Renal pelvis (tissue), 12 donors: ENCODE data around the gene DENND5B. TPM values are rescaled to one million over a fixed set of nuclear protein-coding genes. Genes with fewer than 3 reads are reported as not detected.
A peak's percentile ranks its signal among the peaks of the same experiment; 100 is the strongest.
"Not testable (repeated sequence)": the region's sequence is repeated elsewhere in the genome, so short reads cannot be mapped to it uniquely, and the experiment has no call there.

Source experiments
- DNase-seq: peaks from one replicate; pipeline ENCODE4 v3.0.0-alpha.2; 2013
- long read RNA-seq, 16 experiments: transcript quantifications; one replicate each; lab custom pipeline, GENCODE V29; 2026
- polyA plus RNA-seq, 3 donors: library from polyadenylated mRNA; unstranded; fragments of 120-200 nt; gene quantifications; one replicate each; pipeline ENCODE4 v1.2.1, GENCODE V29; 2013; ENCODE audit not compliant: insufficient read length in 3 of 3

The DENND5B gene
- 10 to 100 TPM; 21.5 to 29.6 (median 24.4) TPM for polyA plus RNA-seq
- long read RNA-seq, donor 1, full-length matches to known transcripts: 1 of 1 reads
- long read RNA-seq, donor 1, partial matches to known transcripts: 0 of 1 reads
- long read RNA-seq, donor 1, other reads (novel, unspliced or antisense): 0 of 1 reads
- long read RNA-seq, donor 2: 0 reads
- long read RNA-seq, donor 3: 0 reads
- long read RNA-seq, donor 4: 0 reads
- long read RNA-seq, donor 5, partial matches to known transcripts: 0 of 1 reads
- long read RNA-seq, donor 5, other reads (novel, unspliced or antisense): 0 of 1 reads
- long read RNA-seq, donor 6: 0 reads
- long read RNA-seq, donor 7: 0 reads
- long read RNA-seq, donor 8: 0 reads
- long read RNA-seq, donor 9, full-length matches to known transcripts: 1 of 1 reads
- long read RNA-seq, donor 9, partial matches to known transcripts: 0 of 1 reads
- long read RNA-seq, donor 9, other reads (novel, unspliced or antisense): 0 of 1 reads
- long read RNA-seq, donor 10: 0 reads
- long read RNA-seq, donor 11, full-length matches to known transcripts: 1 of 1 reads
- long read RNA-seq, donor 11, partial matches to known transcripts: 0 of 1 reads
- long read RNA-seq, donor 11, other reads (novel, unspliced or antisense): 0 of 1 reads
- long read RNA-seq, donor 12: 0 reads
- long read RNA-seq, donor 13, partial matches to known transcripts: 0 of 1 reads
- long read RNA-seq, donor 13, other reads (novel, unspliced or antisense): 0 of 1 reads
- long read RNA-seq, donor 14: 0 reads
- long read RNA-seq, donor 15: 0 reads
- long read RNA-seq, donor 16: 0 reads

DNA sequence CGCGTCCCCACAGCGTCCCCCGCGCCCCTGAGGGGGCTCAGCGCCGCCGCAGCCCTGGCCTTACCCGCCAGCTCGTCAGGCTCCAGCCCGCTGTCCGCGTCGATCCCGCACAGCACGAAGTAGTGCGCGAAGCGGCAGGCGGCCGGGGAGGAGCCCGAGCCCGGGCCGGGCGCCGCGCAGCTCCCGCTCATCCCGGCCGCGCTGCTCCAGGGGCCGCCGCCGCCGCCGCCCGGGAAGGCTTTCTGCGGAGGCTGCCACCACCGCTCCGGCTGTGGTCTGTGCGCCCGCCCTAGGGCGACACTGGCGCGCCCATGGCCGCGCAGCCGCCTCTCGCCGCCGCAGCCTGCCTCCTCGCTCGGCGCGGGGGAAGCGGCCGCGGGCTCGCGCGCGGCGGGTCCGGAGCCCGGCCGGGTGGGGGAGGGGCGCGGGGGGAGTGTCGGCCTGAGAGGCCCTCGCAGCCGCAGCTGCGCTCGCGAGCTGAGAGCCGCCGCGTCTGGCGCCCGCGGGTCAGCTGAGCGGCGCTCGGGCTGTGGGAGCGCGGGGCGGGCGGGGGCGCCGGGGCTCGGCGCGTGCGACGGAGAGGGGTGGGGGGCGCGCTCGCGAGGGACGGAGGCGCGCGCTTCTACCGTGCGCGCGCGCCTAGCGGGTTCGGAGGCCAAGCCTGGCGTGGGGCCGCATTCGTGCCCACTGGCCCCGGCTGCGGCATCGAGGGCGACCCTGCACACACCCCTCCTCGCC lies at the start of gene DENND5B:
Gene DENND5B (minus strand): TSS at position 495 of the 738 bp plus-strand sequence. CDS start 304 bp downstream, at position 191.
- peak; percentile 86 for DNase-seq

DNA sequence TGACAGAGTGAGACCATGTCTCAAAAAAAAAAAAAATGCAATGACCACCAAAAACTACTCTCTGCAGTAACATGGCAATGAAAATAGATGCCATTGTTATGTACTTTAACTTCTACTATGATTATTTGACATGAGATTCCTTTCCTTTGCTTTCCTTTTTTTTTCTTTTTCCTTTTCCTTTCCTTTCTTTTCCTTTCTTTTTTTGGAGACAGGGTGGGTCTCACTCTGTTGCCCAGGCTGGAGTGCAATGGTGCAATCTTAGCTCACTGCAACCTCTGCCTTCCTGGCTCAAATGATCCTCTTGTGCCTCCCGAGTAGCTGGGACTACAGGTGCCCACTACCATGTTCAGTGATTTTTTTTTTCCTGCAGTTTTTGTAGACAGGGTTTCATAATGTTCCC lies 43.7 kb upstream of the DENND5B start:
- no peak for DNase-seq

DNA sequence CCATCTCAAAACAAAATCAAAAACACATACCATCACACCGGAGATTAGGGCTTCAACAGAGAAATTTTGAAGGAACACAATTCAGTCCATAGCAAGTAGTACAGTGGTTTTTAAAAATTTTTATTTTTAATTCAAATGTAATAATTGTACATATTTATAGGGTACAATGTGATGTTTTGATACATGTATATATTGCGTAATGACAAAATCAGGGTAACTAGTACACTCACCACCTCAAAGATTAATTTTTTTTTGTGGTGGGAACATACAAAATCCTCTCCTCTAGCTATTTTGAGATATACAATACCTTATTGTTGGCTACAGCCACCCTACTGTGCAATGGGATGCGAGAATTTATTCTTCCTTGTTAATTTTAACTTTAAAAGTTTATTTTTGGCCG lies 42.5 kb upstream of the DENND5B start:
- no peak for DNase-seq

DNA sequence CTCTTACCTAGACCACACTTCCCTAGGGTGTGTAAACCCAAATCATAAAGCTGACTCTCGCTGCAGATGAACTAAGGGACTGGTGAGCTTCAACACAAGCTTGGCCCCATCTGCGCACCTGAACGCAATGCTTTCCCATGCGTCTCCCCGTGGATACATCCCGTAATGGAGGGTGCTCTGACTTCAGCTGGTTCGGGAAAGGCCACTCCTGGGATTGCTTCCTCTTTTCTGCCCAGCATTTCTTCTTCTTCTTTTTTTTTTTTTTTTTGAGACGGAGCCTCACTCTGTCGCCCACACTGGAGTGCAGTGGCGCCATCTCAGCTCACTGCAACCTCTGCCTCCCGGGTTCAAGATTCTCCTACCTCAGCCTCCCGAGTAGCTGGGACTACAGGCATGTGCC lies 40.9 kb upstream of the DENND5B start:
- DNase-seq: no peak

DNA sequence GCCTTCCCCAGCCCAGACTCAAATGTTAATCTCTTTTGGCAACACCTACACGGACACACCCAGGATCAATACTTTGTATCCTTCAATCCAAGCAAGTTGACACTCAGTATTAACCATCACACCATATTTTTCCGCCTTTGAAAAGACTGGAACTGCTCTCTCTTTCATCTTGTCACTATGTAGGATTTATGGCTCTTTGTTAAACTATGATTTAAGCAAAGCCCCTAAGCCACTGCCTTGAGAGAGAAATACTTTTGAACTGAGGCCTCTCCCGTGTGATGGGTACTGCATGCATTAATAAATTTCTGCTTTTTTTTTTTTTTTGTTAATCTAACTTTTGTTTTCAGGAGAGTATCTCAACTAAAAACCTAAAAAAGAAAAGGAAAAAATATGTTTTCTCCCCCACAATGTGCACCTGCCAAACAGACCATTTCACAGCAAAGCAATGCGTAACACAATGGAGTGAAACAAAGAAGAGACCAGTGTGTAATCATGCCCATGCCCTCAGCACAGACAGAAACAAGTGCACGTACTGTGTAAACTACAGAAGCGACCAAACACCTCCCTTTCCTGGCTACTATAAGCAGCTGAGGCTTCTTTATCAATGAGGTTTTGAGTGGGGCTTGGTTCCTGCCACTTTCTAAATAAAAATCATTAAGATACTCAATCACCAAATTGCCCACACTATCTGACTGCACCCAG lies 40.2 kb upstream of the DENND5B start:
- no peak for DNase-seq

DNA sequence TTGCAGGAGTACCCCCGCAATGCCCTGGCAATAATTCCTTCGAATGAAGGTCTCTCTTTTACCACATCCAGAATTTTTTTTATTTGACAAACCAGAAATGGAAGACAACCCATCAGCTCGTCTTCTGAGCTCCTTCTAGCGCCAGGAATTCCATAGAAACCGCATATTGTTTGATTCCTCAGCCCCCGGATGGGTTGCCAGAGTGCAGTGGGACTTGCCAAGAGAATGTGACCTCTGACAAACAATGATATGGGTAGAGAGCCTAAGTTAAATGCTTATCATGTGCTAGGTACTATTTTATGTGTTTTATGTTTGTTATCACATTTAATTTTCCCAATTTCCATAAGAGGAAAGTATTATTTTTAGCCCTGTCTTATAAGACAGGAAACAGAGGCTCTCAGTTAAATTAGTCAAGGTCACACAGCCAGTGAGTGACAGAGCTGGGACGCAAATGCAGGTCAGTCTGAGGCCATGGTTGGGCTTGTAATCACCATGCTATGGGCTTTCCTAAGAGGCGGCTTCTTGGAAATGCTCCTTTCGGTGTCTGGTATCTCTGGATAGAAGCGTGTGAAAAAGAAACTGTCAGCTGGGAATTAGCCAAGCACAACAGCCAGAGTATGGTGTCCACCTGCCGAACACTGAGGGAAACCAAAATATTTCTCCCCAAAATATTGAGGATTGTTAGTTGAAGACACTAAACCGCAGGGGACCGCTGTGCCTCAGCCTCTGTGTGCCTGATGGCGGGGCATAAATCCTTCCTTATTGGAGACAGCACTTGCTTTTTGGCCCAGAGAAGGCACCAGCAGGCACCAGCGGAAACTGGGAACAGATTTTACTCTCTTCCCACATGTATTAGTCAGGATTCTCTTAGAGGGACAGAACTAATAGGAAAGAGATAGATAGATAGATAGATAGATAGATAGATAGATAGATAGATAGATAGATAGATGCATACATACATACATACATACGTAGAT lies 39.1 kb upstream of the DENND5B start:
- DNase-seq: peak; percentile 87

DNA sequence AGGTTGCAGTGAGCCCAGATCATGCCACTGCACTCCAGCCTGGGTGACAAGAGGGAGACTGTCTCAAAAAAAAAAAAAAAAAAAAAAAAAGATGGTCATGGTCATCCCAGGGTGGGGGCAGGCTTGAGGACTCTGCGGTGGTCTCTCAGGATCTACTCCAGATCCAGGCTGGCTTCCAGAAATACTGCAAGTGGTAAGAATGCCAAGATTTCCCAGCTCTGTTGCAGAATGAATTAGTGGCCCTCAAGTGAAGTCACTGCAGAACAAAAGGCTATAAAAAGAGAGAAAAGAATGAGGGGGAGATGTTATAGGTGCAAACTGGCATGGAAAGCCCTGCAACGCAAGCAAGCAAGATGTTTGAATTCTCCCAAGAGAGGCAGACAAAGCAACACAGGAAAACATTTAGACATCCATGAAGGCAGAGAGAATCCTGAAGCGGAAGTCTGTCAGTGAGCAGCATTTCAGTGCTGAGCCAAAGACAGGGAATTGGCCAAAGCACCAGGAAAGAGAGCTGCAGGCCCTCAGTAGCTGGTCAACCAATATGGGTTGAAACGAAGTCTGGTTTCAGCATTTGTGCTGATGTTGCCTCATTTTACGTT lies 36.6 kb upstream of the DENND5B start:
- DNase-seq: no peak

DNA sequence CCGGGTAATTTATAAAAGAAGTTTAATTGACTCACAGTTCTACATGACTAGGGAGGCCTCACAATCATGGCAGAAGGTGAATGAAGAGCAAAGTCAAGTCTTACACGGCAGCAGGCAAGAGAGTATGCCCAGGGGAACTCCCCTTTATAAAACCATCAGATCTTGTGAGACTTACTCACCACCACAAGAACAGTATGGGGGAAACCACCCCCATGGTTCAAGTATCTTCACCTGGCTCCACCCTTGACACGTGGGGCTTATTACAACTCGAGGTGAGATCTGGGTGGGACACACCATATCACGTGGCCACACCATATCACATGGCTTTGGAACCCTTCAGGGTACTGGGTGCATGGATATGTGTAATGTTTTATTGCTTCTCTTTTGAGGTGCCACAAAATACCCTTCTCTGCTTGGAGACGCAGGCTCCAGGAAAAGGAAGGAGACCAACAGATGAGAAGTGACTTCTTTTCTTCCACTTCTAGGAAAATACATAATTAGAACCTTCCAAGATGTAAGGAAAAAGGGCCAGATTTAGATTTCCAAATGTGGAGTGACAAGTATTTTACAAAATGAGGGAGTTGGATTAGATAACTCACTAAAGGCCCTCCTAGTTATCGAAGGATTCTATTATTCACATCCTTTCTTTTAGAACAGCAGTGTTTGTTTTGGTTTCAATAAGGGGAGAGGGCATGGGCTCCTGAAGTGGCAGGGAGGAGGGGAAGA lies 35.5 kb upstream of the DENND5B start:
- no peak for DNase-seq

DNA sequence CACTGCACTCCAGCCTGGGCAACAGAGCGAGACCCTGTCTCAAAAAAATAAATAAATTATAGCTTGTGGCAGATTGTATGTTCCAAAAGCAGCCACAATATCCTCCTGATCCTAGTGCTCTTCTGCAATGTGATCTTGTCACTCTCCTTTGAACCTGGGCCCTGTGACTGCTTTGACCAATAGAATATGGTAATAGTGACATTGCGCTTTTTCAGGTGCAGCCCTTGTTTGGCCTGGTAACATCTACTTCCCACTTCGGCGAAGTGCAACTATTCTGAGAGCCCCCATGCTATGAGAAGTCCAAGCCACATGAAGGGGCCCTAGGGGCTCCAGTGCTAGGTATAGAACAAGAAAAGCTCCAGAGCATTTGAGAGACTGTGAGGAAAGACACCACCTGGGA lies 31.1 kb upstream of the DENND5B start:
- no peak for DNase-seq

DNA sequence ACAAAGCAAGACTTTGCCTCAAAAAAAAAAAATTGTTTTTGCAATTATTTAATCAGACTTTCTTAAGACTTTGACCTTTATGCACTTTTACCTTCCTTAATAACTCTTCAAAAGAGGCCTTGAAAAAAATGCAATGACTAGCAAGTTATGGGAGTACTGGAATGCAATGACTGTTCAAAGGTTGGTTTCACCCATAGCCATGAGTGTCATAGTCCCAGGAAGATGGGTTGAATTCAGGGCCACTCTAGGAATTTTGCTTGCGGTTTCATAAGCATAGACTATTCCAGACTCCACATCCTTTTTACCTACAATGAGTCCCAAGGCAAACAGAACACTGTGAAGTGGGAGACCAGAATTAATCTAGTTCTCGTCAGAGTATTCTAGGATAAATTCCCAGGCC lies 29.4 kb upstream of the DENND5B start:
- DNase-seq: no peak

DNA sequence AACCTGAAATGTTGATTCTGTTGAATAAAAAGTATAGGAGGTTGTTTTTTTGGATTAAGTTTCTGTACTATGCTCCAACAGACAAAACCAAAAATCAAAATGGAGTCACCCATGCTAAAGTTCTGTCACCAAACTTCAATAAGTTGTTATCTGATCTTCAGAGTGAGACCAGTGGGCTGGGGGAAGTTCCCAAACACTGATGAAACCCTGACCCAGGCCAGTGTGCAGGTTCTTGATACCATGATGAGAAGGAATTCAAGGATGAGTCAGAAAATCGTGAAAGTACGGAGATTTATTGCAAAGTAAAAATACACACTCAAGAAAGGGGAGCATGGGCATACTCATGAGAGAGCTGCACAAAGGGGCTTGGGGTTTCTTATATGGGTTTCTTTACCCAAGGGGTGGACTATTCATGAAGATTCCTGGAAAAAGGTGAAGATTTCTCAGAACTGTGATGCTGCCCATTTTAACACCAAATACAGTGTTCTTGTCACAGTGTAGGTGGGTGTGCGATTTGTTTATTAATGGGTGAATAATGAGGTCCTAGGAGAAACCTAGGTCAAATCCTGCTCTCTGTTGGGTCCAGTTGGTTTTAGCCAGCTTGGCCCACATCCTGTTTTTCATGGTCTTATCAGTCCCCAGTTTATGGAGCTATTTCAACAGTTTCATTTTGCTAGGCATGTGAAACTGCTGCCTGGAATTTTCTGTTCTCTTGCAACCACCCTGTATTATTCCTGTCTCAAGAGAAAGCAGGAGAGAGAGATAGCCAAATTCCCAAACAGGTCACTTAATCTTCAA lies 27.5 kb upstream of the DENND5B start:
- no peak for DNase-seq

DNA sequence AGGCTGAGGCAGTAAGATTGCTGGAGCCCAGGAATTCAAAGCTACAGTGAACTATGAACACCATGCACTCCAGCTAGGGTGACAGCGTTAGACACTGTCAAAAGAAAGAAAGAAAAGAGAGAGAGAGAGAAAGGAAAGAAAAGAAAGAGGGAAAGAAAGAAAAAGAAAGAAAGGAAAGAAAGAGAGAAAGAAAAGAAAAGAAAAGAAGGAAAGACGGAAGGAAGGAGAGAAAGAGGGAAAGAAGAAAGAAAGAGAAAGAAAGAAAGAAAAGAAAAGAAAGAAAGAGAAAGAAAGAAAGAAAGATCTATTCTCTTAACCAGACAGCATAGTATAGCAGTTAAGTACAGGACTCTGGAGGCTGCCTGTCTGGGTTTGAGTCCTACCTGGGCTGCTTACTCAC lies 21.9 kb upstream of the DENND5B start:
- no peak for DNase-seq

DNA sequence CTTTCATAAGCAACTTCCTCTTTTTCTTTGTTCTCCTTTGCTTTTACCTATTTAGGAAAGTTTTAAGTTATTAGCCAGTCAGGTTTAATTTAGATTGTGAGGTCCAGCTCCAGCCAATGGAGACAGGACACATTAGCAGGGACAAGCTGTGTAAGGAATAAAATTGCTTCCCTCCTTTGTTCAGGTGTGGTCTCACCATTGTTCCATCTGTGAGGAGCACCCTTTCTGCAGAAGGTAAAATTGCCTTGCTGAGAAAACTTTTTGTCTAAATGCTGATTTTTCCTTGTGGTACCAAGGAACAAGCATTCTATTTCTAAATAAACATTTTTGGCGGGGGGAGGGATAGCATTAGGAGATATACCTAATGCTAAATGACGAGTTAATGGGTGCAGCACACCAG lies 17.4 kb upstream of the DENND5B start:
- DNase-seq: not testable (repeated sequence)

DNA sequence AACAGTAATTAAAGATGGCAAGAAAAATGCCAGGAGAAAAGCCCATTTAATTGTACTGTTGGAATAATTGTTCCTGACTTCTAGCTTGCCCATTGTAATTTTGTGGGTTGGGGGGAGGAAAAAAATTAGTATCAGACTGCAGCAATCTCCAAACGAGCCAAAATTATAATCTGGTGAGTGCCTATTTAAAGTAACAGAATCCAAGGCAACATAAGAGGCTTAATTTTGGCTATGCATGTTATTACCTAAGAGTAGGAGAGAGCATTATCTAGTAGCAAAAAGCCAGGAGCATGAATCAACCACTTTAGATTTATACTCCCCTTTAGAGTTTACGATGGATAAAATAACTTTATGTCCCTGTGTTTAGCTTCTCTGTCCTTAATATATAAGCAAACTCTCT lies 14.6 kb upstream of the DENND5B start:
- DNase-seq: no peak

DNA sequence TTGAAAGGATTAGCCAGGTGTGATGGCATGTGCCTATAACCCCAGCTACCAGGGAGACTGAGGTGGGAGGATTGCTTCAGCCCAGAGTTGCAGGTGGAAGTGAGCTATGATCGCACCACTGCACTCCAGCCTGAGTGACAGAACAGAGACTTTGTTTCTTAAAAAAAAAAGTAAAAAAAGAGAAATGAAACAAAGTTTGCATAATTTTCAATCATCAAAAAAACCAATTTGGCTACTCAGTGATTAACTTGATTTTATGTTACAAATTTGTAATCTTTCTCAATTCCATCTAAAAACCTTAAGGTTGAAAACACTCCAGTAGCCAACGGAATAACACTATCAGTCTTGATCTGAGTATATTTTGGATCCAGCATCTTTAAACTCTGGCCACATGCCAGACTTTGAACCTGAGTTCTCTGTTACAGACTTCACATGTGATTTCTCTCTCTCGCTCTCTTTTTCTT lies 12.6 kb upstream of the DENND5B start:
- DNase-seq: no peak

DNA sequence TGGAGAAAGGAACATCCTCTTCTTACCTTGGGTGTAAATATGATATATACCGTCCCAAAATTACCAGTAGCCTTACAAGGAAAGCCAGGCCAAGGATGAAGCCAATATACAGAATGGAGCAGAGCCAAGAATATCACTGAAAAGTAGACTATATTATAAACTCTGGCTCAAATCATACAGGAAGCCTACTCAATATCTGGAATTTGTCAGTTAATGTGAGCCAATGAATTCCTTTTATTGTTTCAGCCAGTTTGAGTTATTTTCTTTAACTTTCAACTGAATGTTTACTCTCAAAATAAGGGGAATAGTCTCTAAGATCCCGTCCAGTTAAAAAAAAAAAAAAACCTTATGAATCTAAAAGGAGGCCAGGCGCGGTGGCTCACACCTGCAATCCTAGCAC lies 9.8 kb upstream of the DENND5B start:
- DNase-seq: no peak

DNA sequence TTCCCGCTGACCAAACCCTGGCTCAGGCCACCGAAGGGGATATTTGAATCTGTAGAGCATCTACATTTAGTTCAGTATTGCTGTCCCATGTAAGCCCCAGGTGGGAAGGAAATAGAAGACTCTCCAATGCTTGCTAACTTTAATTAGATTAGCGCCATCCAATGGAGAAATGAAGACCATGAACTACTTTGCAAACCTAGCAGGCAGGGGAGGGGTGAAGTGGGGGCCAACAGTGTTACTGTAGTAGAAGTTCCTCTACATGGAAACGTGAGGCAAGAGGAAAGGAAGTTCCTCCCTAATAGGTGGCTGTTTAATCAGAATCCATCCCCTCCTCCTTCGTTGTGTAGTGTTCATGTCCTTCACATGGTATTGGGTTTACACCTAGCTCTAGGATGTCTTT lies 9.3 kb upstream of the DENND5B start:
- DNase-seq: no peak

DNA sequence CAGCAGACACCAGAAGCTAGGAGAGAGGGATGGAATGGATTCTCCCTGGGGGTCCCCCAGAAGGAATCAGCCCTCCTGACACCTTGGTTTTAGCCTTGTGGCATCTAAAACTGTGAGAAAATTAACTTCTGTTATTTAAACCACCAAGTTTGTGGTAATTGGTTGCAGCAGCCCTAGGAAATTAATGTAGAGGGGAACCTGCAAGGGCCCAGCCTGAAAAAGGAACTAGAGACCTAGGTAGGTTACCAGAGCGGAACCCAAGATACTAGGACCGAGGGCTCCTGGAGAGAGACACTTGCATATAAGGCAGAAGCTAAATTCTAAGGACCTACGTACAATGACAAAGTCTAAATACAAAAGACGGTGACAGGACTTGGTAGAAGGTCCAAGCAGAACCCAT lies 8.1 kb upstream of the DENND5B start:
- no peak for DNase-seq
